Astrocyte of the cerebellum (primary cell): ENCODE results near the gene NR2C2AP.

ENCODE experiments used
- DNase-seq: peaks from one replicate; pipeline ENCODE4 v3.0.0-alpha.2; 2011; ENCODE audit warnings: low read depth
- H3K4me3 ChIP-seq: 2 replicates; pipeline ENCODE4 v1.5.1; 2011; ENCODE audit warnings: mild to moderate bottlenecking, low read depth, low read length, moderate library complexity
- CTCF ChIP-seq: IDR thresholded peaks from 2 replicates; pipeline ENCODE4 v1.5.1; 2012; ENCODE audit warnings: low read length, low read depth, moderate library complexity, mild to moderate bottlenecking; ENCODE audit errors: missing control alignments
- in situ Hi-C: cut with HindIII; loops from 2 replicates; pipeline ENCODE4 v1.10.0; 2017; ENCODE audit warnings: low sequenced_read_pairs

Gene NR2C2AP

GRCh38 chr19:19215792-19216191 is 12.6 kb upstream of the NR2C2AP start:
- in situ Hi-C loops, result no loop called here
- no peak overlapping the region for H3K4me3 ChIP-seq
- no peak for DNase-seq
- no peak for TF ChIP-seq CTCF

GRCh38 chr19:19214892-19215291 is 11.7 kb upstream of the NR2C2AP start:
- no peak overlapping the region for H3K4me3 ChIP-seq
- TF ChIP-seq CTCF, result no peak
- DNase-seq, result peak; percentile 13
- in situ Hi-C loops, result no loop called here

- no peak for DNase-seq
- in situ Hi-C loops, result no loop called here
- TF ChIP-seq CTCF, result no peak
- no peak overlapping the region for H3K4me3 ChIP-seq
Measured at GRCh38 chr19:19214159-19214490, 10.9 kb upstream of the NR2C2AP start.

- no peak for DNase-seq
- no peak overlapping the region for H3K4me3 ChIP-seq
- in situ Hi-C loops, result no loop called here
- no peak for TF ChIP-seq CTCF
Measured at GRCh38 chr19:19213426-19214158, 10.4 kb upstream of the NR2C2AP start.

- in situ Hi-C loops, result no loop called here
- no peak for TF ChIP-seq CTCF
- no peak overlapping the region for H3K4me3 ChIP-seq
- no peak for DNase-seq
Measured at GRCh38 chr19:19212916-19213315, 9.7 kb upstream of the NR2C2AP start.

- no peak for DNase-seq
- no peak for TF ChIP-seq CTCF
- in situ Hi-C loops, result no loop called here
- H3K4me3 ChIP-seq, result no peak within 1 kb of the TSS
Measured at GRCh38 chr19:19211499-19212420, 8.5 kb upstream of the NR2C2AP start, which contains the start of gene NCAN. TSS of gene NCAN (plus strand) at chr19:19211958. CDS start at chr19:19216954, 4,996 bp downstream.
